Measurements from ENCODE around the gene ZNF500.

Gene ZNF500

GRCh38 chr16:4703906-4704305 lies 63.1 kb downstream of the ZNF500 start:
- no peaks in the 10 kb centered on the region for H3K4me1 ChIP-seq (ENCODE audit: insufficient read depth, poor library complexity, severe bottlenecking)
- H3K27ac ChIP-seq (ENCODE audit: poor library complexity, severe bottlenecking), result no peak overlapping the region
- H3K36me3 ChIP-seq (ENCODE audit: low read depth), result peaks cover 61% of the 10 kb centered on the region
- ATAC-seq (ENCODE audit: low read depth) (no peak), DNase-seq (ENCODE audit: low spot score) (no peak)
- TF ChIP-seq CTCF (IDR thresholded peaks at IDR 0.05; ENCODE audit: poor library complexity, severe bottlenecking), result no peak
- no peaks in the 10 kb centered on the region for H3K27me3 ChIP-seq (ENCODE audit: insufficient read depth, poor library complexity, severe bottlenecking)
- no peaks in the 10 kb centered on the region for H3K9me3 ChIP-seq (ENCODE audit: severe bottlenecking)
- no peak overlapping the region for H3K4me3 ChIP-seq (ENCODE audit: severe bottlenecking)

GRCh38 chr16:4702466-4702808 lies 64.5 kb downstream of the ZNF500 start:
- H3K36me3 ChIP-seq (ENCODE audit: low read depth), result peaks cover 53% of the 10 kb centered on the region
- DNase-seq (ENCODE audit: low spot score) (no peak), ATAC-seq (ENCODE audit: low read depth) (no peak)
- no peak overlapping the region for H3K4me3 ChIP-seq (ENCODE audit: severe bottlenecking)
- TF ChIP-seq CTCF (IDR thresholded peaks at IDR 0.05; ENCODE audit: poor library complexity, severe bottlenecking), result no peak
- H3K4me1 ChIP-seq (ENCODE audit: insufficient read depth, poor library complexity, severe bottlenecking), result no peaks in the 10 kb centered on the region
- no peak overlapping the region for H3K27ac ChIP-seq (ENCODE audit: poor library complexity, severe bottlenecking)
- H3K27me3 ChIP-seq (ENCODE audit: insufficient read depth, poor library complexity, severe bottlenecking), result no peaks in the 10 kb centered on the region
- no peaks in the 10 kb centered on the region for H3K9me3 ChIP-seq (ENCODE audit: severe bottlenecking)

- peak; percentile 59 for DNase-seq (ENCODE audit: low spot score)
- Histone ChIP-seq H3K27me3 (ENCODE audit: insufficient read depth, poor library complexity, severe bottlenecking) (no peaks in the 10 kb centered on the region), H3K9me3 (ENCODE audit: severe bottlenecking) (no peaks in the 10 kb centered on the region), H3K4me3 (ENCODE audit: severe bottlenecking) (no peak overlapping the region), H3K27ac (ENCODE audit: poor library complexity, severe bottlenecking) (no peak overlapping the region), H3K4me1 (ENCODE audit: insufficient read depth, poor library complexity, severe bottlenecking) (no peaks in the 10 kb centered on the region), H3K36me3 (ENCODE audit: low read depth) (peaks cover 50% of the 10 kb centered on the region)
- TF ChIP-seq CTCF (IDR thresholded peaks at IDR 0.05; ENCODE audit: poor library complexity, severe bottlenecking), result no peak
- ATAC-seq (ENCODE audit: low read depth), result no peak
These were observed 65.0 kb downstream of the ZNF500 start for GRCh38 chr16:4701791-4702465.

- no peak overlapping the region for H3K4me3 ChIP-seq (ENCODE audit: severe bottlenecking)
- no peak for ATAC-seq (ENCODE audit: low read depth)
- peaks cover 47% of the 10 kb centered on the region for H3K36me3 ChIP-seq (ENCODE audit: low read depth)
- no peaks in the 10 kb centered on the region for H3K27me3 ChIP-seq (ENCODE audit: insufficient read depth, poor library complexity, severe bottlenecking)
- H3K9me3 ChIP-seq (ENCODE audit: severe bottlenecking), result no peaks in the 10 kb centered on the region
- DNase-seq (ENCODE audit: low spot score), result no peak
- H3K4me1 ChIP-seq (ENCODE audit: insufficient read depth, poor library complexity, severe bottlenecking), result no peaks in the 10 kb centered on the region
- no peak for TF ChIP-seq CTCF (IDR thresholded peaks at IDR 0.05; ENCODE audit: poor library complexity, severe bottlenecking)
- no peak overlapping the region for H3K27ac ChIP-seq (ENCODE audit: poor library complexity, severe bottlenecking)
These were observed 65.8 kb downstream of the ZNF500 start for GRCh38 chr16:4700997-4701743.
